ENCODE results near the gene FXYD7.

Gene FXYD7

DNA sequence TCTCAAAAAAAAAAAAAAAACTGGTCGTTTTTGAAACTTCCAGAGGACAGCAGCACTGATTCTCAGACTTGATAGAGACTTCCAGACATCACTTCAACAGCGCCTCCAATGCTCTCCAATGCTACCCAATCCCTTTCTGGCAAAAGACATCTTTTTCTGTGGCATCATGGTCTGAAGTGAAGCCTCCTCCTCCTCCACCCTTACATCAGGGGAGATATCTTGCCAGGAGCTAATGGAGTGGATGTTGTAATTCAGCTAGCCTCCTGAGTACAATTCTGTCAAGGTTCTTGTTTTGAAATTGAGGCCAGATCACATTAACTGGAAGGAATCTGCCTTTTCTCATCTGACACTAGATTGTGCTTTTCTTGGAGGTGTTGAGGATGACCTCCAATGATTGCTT is 35.6 kb downstream of the FXYD7 start:
- Histone ChIP-seq H3K4me3 (ENCODE audit: low read depth, low read length) (no peak overlapping the region), H3K36me3 (replicated peaks) (no peaks in the 10 kb centered on the region), H3K27me3 (replicated peaks) (no peaks in the 10 kb centered on the region), H3K27ac (no peak overlapping the region)
- in situ Hi-C loops (cut with HindIII; ENCODE audit: low pct_ligation_motif_present, low sequenced_read_pairs) = no loop called here
- no peak for TF ChIP-seq CTCF (IDR thresholded peaks at IDR 0.05; ENCODE audit: low read depth, low read length, missing control alignments)
- DNase-seq = no peak

- in situ Hi-C loops (cut with HindIII; ENCODE audit: low pct_ligation_motif_present, low sequenced_read_pairs) = no loop called here
- Histone ChIP-seq H3K27ac (no peak overlapping the region), H3K27me3 (replicated peaks) (no peaks in the 10 kb centered on the region), H3K4me3 (ENCODE audit: low read depth, low read length) (no peak overlapping the region), H3K36me3 (replicated peaks) (no peaks in the 10 kb centered on the region)
- no peak for TF ChIP-seq CTCF (IDR thresholded peaks at IDR 0.05; ENCODE audit: low read depth, low read length, missing control alignments)
- no peak for DNase-seq
Observed at GRCh38 chr19:35179830-35180229, 36.8 kb downstream of the FXYD7 start.

GRCh38 chr19:35181387-35181786 is 38.3 kb downstream of the FXYD7 start:
- Histone ChIP-seq H3K4me3 (ENCODE audit: low read depth, low read length) (no peak overlapping the region), H3K36me3 (replicated peaks) (no peaks in the 10 kb centered on the region), H3K27me3 (replicated peaks) (no peaks in the 10 kb centered on the region), H3K27ac (no peak overlapping the region)
- in situ Hi-C loops (cut with HindIII; ENCODE audit: low pct_ligation_motif_present, low sequenced_read_pairs) = no loop called here
- no peak for DNase-seq
- TF ChIP-seq CTCF (IDR thresholded peaks at IDR 0.05; ENCODE audit: low read depth, low read length, missing control alignments) = no peak

DNA sequence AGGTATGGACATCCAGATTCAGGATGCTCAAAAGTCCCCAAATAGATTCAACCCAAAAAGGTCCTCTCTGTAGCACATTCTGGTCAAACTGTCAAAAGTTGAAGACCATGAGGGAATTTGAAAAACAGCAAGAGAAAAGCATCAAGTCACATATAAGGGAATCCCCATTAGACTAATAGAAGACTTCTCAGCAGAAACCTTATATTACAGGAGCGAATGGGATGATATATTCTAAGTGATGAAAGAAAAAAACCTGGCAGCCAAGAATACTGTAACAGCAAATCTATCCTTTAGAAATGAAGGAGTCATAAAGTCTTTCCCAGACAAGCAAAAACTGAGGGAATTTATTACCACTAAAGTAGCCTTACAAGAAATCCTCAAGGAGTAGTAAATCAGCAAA is 41.2 kb downstream of the FXYD7 start:
- H3K36me3 ChIP-seq (replicated peaks) = no peaks in the 10 kb centered on the region
- no peak for DNase-seq
- in situ Hi-C loops (cut with HindIII; ENCODE audit: low pct_ligation_motif_present, low sequenced_read_pairs) = no loop called here
- H3K27ac ChIP-seq = no peak overlapping the region
- no peaks in the 10 kb centered on the region for H3K27me3 ChIP-seq (replicated peaks)
- no peak overlapping the region for H3K4me3 ChIP-seq (ENCODE audit: low read depth, low read length)
- TF ChIP-seq CTCF (IDR thresholded peaks at IDR 0.05; ENCODE audit: low read depth, low read length, missing control alignments) = no peak

- in situ Hi-C loops (cut with HindIII; ENCODE audit: low pct_ligation_motif_present, low sequenced_read_pairs) = no loop called here
- no peak overlapping the region for H3K4me3 ChIP-seq (ENCODE audit: low read depth, low read length)
- no peaks in the 10 kb centered on the region for H3K36me3 ChIP-seq (replicated peaks)
- no peak for TF ChIP-seq CTCF (IDR thresholded peaks at IDR 0.05; ENCODE audit: low read depth, low read length, missing control alignments)
- H3K27me3 ChIP-seq (replicated peaks) = no peaks in the 10 kb centered on the region
- DNase-seq = no peak
- H3K27ac ChIP-seq = no peak overlapping the region
Observed at GRCh38 chr19:35184884-35185283, 41.8 kb downstream of the FXYD7 start.
